HS-5 (cell line): Measurements from ENCODE around the gene MDFIC.

Source experiments
- DNase-seq: peaks from one replicate; pipeline ENCODE4 v3.0.0-alpha.2; 2012; ENCODE audit warnings: low read depth

The MDFIC gene

DNA sequence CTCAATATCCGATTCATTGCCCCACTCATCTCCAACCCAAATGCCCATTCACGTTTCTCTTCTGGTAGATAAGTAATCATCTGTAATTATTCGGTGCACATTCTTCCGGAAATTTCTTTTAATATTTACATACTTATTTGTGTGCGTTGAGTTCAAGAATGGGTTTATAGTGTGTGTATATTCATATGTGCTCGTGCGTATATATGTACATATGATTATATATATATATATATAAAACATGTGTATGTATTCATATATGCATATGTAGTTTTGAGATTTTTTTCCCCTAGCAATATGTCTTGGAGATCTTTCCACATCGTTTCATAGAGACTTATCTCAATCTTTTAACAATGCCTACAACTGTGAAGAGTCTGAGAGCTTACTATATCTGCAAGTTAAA is 118.2 kb downstream of the MDFIC start:
- no peak for DNase-seq

DNA sequence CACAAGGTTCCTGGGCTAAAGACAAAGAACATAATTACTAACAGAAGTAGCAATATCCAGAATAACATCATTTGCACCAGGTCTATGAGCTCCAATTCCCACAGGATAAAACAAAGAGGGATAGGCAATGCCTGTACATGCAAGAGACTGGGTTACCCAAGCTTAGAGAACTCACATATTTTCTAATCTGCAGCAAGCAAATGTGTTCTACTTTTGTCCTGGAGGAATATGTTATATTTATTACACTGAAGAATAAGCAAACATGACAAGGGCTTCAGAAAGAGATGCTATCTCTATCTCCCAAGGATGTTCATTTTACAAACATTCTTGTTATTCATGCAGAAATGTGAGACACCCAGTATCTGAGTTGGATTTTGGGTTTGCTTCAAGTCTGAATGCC is 118.6 kb downstream of the MDFIC start:
- DNase-seq = no peak

DNA sequence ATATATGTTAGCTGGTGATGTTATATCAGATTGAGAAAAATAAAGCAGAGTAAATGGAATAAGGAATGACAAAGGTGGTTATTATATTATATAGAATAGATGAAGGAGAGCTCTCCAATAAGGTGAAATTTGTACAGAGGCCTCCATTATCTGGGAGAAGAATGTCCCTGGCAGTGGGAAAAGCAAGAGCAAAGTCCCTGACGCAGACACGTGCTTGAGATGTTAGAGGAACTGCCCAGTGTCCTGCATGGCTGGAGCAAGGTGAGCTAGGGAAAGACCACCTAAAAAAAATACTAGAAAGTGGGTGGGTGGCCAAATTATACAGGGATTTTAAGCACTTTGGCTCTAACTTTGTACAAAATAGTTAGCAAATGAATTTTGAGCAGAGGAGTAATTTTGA is 120.7 kb downstream of the MDFIC start:
- DNase-seq = no peak

DNA sequence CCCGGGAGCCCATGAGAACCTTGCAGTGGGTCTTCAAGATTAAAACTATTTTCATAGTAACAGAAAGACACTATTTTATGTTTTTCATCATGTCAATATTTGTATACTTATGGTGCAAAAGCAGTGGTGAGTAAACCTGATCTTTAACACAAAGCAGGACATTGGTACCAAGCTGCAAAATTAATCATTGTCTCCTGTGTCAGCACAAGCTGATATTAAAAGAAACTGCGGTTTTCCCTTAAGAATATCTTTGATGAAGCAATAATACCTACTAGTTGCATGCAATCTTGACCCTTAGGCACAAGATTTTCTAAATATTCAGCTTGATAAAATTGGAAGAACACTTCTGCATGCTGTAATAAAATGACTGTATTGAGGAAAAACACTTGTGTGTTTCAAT is 121.7 kb downstream of the MDFIC start:
- DNase-seq = no peak

DNA sequence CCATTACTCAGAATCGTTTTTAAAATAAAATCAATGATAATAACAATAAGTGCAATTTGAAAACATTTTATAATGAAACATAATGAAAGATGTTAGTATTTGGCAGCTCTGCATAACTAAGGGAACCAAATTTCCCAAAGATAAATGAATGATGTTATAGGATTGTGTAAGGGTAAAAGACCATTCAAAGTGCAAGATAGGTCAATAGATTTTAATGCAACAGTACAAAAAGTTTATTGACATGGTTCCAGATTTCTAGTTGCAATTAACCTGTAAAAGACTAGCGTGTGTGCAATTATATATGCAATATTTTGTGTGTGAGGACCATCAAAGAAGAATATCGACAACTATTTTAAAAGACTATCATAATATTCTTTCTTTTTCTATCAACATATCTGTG is 122.3 kb downstream of the MDFIC start:
- no peak for DNase-seq

- no peak for DNase-seq
These were observed 126.2 kb downstream of the MDFIC start for GRCh38 chr7:115047958-115048720.

GRCh38 chr7:115052706-115053105 is 130.8 kb downstream of the MDFIC start:
- no peak for DNase-seq

GRCh38 chr7:115054478-115055065 is 132.7 kb downstream of the MDFIC start:
- DNase-seq = no peak

- no peak for DNase-seq
These were observed 134.1 kb downstream of the MDFIC start for GRCh38 chr7:115056019-115056418.

GRCh38 chr7:115058726-115059125 is 136.8 kb downstream of the MDFIC start:
- DNase-seq = no peak

DNA sequence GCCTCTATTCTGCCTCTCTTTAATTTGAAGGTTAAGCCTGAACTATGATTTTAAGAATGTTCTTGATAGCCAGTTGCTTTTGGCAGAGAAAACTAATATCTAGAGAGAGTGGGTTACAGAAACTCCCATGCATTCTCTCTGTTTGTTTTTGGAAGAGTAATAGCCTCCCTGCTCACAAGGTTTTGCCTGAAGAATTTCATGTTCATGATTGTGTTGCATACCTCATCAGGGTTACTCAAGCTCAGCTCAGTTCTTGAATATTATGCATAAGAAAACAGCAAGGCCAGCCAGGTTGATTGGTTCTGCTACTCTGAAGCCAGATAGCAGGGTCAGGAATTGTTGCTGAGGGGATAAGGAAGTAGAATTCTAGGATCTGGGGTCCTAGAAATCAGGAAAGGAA is 137.4 kb downstream of the MDFIC start:
- no peak for DNase-seq

- DNase-seq = no peak
These were observed 138.4 kb downstream of the MDFIC start for GRCh38 chr7:115060095-115060870.

DNA sequence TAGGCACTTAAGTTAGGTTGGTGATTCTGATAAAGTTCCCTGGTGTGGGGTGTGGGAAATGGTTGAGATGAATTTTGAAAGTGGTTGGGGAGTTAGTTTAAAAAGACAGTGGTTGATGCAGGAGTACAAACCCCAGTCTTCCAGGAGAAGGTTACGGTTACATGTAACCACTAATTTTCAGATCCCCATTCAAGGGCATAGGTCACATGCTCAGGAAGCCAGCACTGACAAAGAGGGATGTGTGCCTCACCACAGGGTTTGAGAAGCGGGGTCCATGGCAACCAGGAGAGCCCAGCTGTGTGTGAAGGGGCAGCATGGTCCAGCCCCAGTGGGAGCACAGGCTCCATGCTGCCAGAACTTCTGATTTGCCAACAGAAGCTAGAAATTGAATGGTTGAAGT is 144.2 kb downstream of the MDFIC start:
- no peak for DNase-seq

DNA sequence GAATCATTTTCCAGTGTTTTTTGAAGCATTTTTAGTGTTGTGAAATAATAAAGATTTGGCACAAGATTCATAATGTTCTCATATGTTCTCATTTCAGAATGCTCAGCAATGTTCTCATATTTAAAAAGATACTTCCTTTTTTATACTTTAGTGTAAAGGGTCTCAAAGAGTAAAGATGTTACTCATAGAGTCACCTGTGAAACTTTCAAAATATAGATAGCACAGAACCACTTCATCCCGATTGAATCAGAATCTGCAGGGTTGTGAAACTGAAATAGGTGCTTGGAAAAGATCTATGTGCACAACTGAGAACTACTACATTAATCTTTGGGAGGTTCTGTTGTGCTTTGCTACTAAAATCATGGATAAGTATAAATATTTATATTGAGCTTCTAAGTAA is 144.7 kb downstream of the MDFIC start:
- no peak for DNase-seq

GRCh38 chr7:115068220-115068619 is 146.3 kb downstream of the MDFIC start:
- DNase-seq = no peak
